ENCODE data around the gene TMEM131. TPM values are rescaled to one million over a fixed set of nuclear protein-coding genes. Genes with fewer than 3 reads are reported as not detected.

Gene TMEM131
- total RNA-seq, 2 donors from 2014 or later, result 20.0 to 21.4 TPM

DNA sequence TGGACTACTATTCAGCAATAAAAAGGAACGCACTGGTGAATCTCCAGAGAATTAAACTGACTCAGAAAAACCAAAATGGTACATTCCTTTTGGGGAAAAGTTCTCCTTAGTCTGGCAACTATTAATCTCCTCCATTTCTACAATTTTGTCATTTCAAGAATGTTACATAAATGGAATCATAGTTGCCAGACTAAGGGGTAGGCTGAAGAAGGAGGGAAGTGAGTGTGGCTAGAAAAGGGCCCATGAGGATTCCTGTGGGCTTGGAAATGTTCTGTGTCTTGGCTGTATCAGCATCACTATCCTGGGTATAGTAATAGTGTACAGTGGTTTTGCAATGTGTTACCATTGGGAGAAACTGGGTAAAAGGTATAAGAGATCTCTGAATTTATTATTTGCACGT is 209.9 kb downstream of the TMEM131 start:
- no peaks in the 10 kb centered on the region for H3K4me1 ChIP-seq
- H3K27ac ChIP-seq, result no peak overlapping the region
- WGBS, 2 donors, result 94 to 98% methylated on average over 2 of the region's 2 CpGs
- DNase-seq (no peak), ATAC-seq (no peak)
- TF ChIP-seq, protein P1, sequence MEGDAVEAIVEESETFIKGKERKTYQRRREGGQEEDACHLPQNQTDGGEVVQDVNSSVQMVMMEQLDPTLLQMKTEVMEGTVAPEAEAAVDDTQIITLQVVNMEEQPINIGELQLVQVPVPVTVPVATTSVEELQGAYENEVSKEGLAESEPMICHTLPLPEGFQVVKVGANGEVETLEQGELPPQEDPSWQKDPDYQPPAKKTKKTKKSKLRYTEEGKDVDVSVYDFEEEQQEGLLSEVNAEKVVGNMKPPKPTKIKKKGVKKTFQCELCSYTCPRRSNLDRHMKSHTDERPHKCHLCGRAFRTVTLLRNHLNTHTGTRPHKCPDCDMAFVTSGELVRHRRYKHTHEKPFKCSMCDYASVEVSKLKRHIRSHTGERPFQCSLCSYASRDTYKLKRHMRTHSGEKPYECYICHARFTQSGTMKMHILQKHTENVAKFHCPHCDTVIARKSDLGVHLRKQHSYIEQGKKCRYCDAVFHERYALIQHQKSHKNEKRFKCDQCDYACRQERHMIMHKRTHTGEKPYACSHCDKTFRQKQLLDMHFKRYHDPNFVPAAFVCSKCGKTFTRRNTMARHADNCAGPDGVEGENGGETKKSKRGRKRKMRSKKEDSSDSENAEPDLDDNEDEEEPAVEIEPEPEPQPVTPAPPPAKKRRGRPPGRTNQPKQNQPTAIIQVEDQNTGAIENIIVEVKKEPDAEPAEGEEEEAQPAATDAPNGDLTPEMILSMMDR (IDR thresholded peaks at IDR 0.05), result no peak
- TF ChIP-seq POLR2A (IDR thresholded peaks at IDR 0.05), result no peak
- H3K4me3 ChIP-seq, result no peak overlapping the region
- intact Hi-C loops (cut with DNase I), result no loop called here
- no peaks in the 10 kb centered on the region for H3K36me3 ChIP-seq (replicated peaks in 1 of 2; ENCODE audit: insufficient read depth in 1 of 2, low read depth in 2 of 2)
- no peaks in the 10 kb centered on the region for H3K9me3 ChIP-seq
- no peaks in the 10 kb centered on the region for H3K27me3 ChIP-seq

DNA sequence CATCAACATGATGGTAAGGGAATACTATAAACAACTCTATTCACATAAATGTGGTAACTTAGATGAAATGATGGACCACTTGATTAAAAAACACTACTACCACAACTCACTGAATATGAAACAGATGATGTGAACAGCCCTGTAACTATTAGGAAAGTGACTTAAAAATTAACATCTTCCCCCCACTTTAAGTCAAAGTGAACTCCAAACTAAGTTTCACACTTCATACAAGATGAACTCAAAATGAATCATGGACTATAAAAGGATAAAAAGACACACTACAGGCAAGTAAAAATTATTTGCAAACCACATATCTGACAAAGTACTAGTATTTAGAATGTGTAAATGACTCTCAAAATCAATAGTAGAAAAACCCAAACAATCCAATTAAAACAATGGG is 210.8 kb downstream of the TMEM131 start:
- ATAC-seq, result no peak
- H3K36me3 ChIP-seq (replicated peaks in 1 of 2; ENCODE audit: insufficient read depth in 1 of 2, low read depth in 2 of 2), result no peaks in the 10 kb centered on the region

DNA sequence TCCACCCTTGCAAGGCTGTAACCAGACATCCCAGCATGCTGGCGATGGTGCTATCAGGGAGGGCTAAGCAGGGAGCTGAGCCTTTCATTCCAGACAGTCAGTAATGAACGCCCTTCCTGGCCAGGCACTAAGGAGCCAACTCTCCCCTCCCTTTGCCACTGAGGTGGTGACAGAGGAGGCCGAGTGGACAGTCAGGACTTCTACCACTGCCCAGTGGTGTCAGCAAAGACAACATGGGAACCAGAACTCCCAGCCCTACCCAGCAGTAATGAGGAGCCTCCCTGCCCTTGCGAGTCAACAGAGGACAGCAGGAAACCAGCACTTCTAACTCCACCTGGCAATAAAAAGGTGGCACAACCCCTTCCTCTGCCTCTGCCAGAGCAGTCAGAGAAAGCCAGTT is 213.8 kb downstream of the TMEM131 start:
- H3K27ac ChIP-seq, result no peak overlapping the region
- no peaks in the 10 kb centered on the region for H3K27me3 ChIP-seq
- H3K36me3 ChIP-seq (replicated peaks in 1 of 2; ENCODE audit: insufficient read depth in 1 of 2, low read depth in 2 of 2), result no peaks in the 10 kb centered on the region
- no peaks in the 10 kb centered on the region for H3K9me3 ChIP-seq
- intact Hi-C loops (cut with DNase I), result no loop called here
- 88 to 93% methylated on average over 4 of the region's 4 CpGs for WGBS, 2 donors
- ATAC-seq, result no peak
- H3K4me3 ChIP-seq, result no peak overlapping the region
- H3K4me1 ChIP-seq, result no peaks in the 10 kb centered on the region
- TF ChIP-seq, protein P1 (IDR thresholded peaks at IDR 0.05), result no peak
- no peak for TF ChIP-seq POLR2A (IDR thresholded peaks at IDR 0.05)
- no peak for DNase-seq

More for the DNA sequence above, 210.8 kb downstream of the TMEM131 start:
- no peaks in the 10 kb centered on the region for H3K4me1 ChIP-seq
- TF ChIP-seq, protein P1 (IDR thresholded peaks at IDR 0.05), result no peak
- no peak for TF ChIP-seq POLR2A (IDR thresholded peaks at IDR 0.05)
- no peak overlapping the region for H3K4me3 ChIP-seq
- H3K27me3 ChIP-seq, result no peaks in the 10 kb centered on the region
- no peak for DNase-seq
- H3K27ac ChIP-seq, result no peak overlapping the region
- intact Hi-C loops (cut with DNase I), result no loop called here
- no peaks in the 10 kb centered on the region for H3K9me3 ChIP-seq

DNA sequence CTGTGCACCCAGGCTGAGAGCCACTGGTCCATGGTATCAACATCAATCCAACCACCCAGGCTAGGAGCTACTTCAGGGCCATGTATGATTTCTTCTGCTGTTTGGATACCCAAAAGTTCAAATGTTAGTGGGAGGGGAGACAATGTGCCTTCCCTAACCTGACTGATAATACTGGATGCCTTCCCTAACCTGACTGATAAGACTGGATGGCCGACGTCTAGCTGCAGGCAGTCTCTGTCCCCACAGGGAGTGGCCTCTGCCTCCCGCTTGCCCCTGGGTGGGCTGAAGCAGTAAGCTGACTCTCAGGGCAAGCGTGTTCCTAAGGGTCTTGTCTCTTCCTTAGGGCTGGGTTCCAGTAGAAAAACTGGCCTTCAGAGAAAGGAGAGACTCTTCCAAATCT is 216.6 kb downstream of the TMEM131 start:
- WGBS, 2 donors, result 73 to 81% methylated on average over 3 to 4 of the region's 4 CpGs
- TF ChIP-seq, protein P1 (IDR thresholded peaks at IDR 0.05), result no peak
- no peak for TF ChIP-seq POLR2A (IDR thresholded peaks at IDR 0.05)
- DNase-seq (no peak), ATAC-seq (no peak)
- intact Hi-C loops (cut with DNase I), result no loop called here
- H3K9me3 ChIP-seq, result no peaks in the 10 kb centered on the region
- H3K4me3 ChIP-seq, result no peak overlapping the region
- no peaks in the 10 kb centered on the region for H3K27me3 ChIP-seq
- H3K36me3 ChIP-seq (replicated peaks in 1 of 2; ENCODE audit: insufficient read depth in 1 of 2, low read depth in 2 of 2), result peaks cover 3 to 8% of the 10 kb centered on the region in 2 donors
- no peaks in the 10 kb centered on the region for H3K4me1 ChIP-seq
- no peak overlapping the region for H3K27ac ChIP-seq

DNA sequence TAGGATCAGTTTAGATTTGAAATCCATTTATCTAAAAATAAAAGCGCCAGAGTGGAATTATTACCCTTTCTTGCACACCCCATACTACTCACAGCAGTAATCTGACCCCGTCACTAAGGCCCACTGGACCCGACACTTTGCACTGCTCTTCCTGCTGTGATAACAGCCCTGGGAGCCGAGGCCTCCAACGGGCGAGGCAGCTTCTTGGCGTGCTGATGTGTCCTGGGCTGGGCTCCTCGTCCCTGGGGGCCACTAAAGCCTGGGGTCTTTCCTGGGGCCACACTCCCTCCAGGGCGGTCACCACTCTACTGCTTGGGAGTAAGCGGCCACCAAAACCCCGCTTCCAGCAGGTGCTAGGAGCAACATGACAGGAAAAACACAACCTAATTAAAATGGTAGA is 220.7 kb downstream of the TMEM131 start:
- Histone ChIP-seq H3K27me3 (no peaks in the 10 kb centered on the region), H3K27ac (no peak overlapping the region), H3K4me1 (no peaks in the 10 kb centered on the region), H3K36me3 (replicated peaks in 1 of 2; ENCODE audit: insufficient read depth in 1 of 2, low read depth in 2 of 2) (peaks cover 5 to 8% of the 10 kb centered on the region in 2 donors), H3K9me3 (no peaks in the 10 kb centered on the region), H3K4me3 (no peak overlapping the region)
- no peak for DNase-seq
- 93 to 95% methylated on average over 11 of the region's 11 CpGs for WGBS, 2 donors
- ATAC-seq, result no peak
- intact Hi-C loops (cut with DNase I), result no loop called here
- no peak for TF ChIP-seq POLR2A (IDR thresholded peaks at IDR 0.05)
- TF ChIP-seq, protein P1 (IDR thresholded peaks at IDR 0.05), result no peak
